ENCODE results near the gene TMEM91.
A peak's percentile ranks its signal among the peaks of the same experiment; 100 is the strongest.

TMEM91 gene

DNA sequence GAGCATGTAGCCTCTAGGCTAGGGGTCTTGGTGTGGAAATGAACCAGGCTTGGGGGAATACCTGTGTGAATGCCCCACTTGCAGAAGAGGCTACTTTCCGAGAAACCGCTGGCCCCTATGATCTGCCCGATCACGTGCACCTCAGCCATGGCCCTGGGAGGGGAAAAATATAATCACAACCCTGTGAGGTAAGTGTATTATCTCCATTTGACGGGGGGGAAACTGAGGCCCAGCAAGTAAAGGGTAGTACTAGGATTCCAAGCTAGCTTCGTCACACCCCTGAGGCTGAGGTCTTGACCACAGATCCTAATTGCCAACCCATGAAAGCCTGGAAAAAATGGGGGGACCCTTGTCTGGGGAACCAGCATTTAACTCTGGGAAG is 13.0 kb upstream of the TMEM91 start:
- H3K4me1 Mint-ChIP-seq = peaks cover 19% of the 10 kb centered on the region
- H3K9me3 Mint-ChIP-seq = no peaks in the 10 kb centered on the region
- H3K27me3 Mint-ChIP-seq (ENCODE audit: low read depth, poor library complexity) = no peaks in the 10 kb centered on the region
- peak overlapping the region; percentile 100 for H3K27ac Mint-ChIP-seq
- no peak for DNase-seq
- peaks cover 5% of the 10 kb centered on the region for H3K36me3 Mint-ChIP-seq (ENCODE audit: low read depth)
- TF ChIP-seq, protein P1, sequence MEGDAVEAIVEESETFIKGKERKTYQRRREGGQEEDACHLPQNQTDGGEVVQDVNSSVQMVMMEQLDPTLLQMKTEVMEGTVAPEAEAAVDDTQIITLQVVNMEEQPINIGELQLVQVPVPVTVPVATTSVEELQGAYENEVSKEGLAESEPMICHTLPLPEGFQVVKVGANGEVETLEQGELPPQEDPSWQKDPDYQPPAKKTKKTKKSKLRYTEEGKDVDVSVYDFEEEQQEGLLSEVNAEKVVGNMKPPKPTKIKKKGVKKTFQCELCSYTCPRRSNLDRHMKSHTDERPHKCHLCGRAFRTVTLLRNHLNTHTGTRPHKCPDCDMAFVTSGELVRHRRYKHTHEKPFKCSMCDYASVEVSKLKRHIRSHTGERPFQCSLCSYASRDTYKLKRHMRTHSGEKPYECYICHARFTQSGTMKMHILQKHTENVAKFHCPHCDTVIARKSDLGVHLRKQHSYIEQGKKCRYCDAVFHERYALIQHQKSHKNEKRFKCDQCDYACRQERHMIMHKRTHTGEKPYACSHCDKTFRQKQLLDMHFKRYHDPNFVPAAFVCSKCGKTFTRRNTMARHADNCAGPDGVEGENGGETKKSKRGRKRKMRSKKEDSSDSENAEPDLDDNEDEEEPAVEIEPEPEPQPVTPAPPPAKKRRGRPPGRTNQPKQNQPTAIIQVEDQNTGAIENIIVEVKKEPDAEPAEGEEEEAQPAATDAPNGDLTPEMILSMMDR (IDR thresholded peaks at IDR 0.05) = no peak
- peak overlapping the region; percentile 96 for H3K4me3 Mint-ChIP-seq

DNA sequence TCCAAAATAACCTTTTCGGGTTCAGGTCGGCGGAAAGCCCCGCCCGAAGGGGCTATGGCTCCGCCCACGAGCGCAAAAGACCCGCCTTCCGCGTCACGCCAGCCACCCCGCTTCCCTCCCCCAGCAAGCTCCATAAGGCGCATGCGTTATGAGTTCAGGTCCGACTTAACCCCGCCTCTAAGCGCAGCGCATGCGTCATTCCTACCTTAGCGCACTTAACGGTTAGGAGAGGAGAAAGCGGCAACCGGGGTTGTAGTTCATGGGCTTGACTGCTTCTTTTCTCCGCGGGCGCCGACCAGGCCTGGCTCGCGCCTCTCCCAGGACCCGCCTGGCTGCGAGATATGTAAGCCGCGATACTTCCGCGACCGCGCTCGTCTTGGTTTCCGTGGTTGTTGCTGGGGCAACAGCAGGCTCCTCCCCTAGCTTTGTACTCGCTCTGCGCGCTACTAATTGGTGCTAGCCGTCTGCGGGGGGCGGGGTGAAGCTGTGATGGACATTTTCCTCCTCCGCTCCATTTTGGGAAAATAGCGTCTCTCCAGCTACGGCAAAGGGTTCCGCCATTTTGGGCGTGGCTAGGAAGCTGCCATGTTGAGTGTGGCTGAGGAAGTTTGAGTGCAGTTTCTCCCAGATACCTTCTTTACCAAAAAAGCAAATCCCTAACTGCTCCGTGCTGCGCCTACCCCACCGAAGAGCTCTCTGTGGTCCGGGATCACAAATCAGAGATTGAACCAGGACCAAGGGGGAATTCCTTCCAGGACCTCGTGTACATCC is 12.4 kb upstream of the TMEM91 start, which contains the start of gene B9D2:
TSS of gene B9D2 (minus strand) at position 397 of the 771 bp plus-strand sequence. CDS start 630 bp downstream, outside the sequence.
- no peaks in the 10 kb centered on the region for H3K27me3 Mint-ChIP-seq (ENCODE audit: low read depth, poor library complexity)
- H3K9me3 Mint-ChIP-seq = no peaks in the 10 kb centered on the region
- peaks cover 5% of the 10 kb centered on the region for H3K36me3 Mint-ChIP-seq (ENCODE audit: low read depth)
- DNase-seq = peak; percentile 97
- peak within 1 kb of the TSS; percentile 96 for H3K4me3 Mint-ChIP-seq
- H3K4me1 Mint-ChIP-seq = peaks cover 19% of the 10 kb centered on the region
- H3K27ac Mint-ChIP-seq = peak within 1 kb of the TSS; percentile 100
- TF ChIP-seq, protein P1 (IDR thresholded peaks at IDR 0.05) = no peak

DNA sequence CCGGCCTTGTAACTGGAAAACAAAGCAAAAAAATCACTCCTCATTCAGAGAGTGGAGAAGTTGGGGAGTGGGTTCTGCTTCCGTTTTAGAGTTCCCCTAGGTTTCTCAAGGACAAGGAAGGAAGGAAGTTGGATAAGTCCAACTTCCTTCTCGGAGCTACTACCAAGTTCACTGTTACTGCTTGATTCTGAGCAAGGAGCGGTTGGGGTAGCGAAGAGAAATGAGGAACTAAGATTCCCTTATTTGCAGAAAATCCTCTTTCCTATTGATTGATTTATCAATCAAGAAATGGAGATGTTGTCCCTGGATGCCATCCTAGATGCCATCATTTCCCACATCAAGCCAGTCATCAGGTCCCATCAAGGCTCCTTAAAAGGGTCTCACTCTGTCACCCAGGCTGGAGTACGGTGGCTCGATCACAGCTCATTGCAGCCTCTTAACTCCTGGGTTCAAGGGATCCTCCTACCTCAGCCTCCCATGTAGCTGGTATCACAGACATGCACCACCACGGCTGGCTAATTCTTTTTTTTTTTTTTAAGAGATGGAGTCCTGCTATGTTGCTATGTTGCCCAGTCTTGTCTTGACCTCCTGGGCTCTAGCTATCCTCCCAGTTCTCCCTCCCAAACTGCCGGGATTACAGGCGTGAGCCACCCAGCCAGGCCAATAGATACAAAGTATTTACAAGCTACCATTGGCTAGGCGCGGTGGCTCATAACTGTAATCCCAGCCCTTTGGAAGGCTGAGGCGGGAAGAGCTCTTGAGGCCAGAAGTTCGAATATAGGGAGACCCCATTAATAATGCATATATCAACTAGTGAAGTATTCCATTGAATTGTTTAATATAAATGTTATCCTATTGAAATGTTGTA is 11.6 kb upstream of the TMEM91 start:
- peaks cover 19% of the 10 kb centered on the region for H3K4me1 Mint-ChIP-seq
- no peak for DNase-seq
- peak overlapping the region; percentile 100 for H3K27ac Mint-ChIP-seq
- peak overlapping the region; percentile 96 for H3K4me3 Mint-ChIP-seq
- no peaks in the 10 kb centered on the region for H3K9me3 Mint-ChIP-seq
- peaks cover 5% of the 10 kb centered on the region for H3K36me3 Mint-ChIP-seq (ENCODE audit: low read depth)
- TF ChIP-seq, protein P1 (IDR thresholded peaks at IDR 0.05) = no peak
- H3K27me3 Mint-ChIP-seq (ENCODE audit: low read depth, poor library complexity) = no peaks in the 10 kb centered on the region

DNA sequence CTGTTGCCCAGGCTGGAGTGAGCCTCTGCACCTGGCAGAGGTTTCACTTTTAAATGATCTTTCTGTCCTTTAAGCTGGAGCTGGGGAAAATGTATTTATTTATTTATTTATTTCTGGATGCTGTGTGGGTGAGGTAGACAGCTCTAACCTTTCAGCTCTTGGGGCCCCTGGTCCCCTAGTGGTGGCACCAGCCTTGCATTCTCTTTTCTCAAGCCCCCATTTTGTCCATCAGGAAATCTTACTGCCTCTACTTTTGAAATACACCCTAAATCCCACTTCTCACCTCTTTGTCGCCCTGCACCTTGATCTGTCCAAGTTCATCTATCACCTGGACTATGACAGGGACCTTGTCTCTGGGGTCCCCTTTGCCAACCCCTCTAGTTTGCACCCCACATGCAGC is 10.2 kb upstream of the TMEM91 start:
- no peaks in the 10 kb centered on the region for H3K9me3 Mint-ChIP-seq
- no peak for DNase-seq
- TF ChIP-seq, protein P1 (IDR thresholded peaks at IDR 0.05) = no peak
- H3K27me3 Mint-ChIP-seq (ENCODE audit: low read depth, poor library complexity) = no peaks in the 10 kb centered on the region
- H3K27ac Mint-ChIP-seq = peak overlapping the region; percentile 18
- H3K4me1 Mint-ChIP-seq = peaks cover 19% of the 10 kb centered on the region
- H3K36me3 Mint-ChIP-seq (ENCODE audit: low read depth) = peaks cover 7% of the 10 kb centered on the region
- H3K4me3 Mint-ChIP-seq = peak overlapping the region; percentile 68

DNA sequence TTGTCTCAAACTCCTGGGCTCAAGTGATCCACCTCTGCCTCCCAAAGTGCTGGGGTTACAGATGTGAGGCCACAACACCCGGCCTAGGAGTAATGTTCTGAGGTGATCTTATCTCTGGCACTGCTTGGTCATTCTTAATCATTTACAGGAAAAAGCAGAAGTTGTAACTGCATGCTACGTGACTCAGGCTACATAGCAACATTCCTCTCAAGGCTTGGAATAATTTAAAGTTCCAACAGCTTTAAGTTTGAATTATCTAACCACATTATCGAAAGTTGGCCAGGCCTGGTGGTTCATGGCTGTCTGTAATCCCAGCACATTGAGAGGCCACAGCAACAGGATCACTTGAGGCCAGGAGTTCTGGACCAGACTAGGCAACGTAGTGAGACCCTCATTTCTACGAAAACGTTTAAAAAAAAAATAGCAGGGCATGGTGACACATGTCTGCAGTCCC is 8.5 kb upstream of the TMEM91 start:
- Mint-ChIP-seq H3K4me1 (peaks cover 22% of the 10 kb centered on the region), H3K36me3 (ENCODE audit: low read depth) (peaks cover 13% of the 10 kb centered on the region), H3K27ac (no peak overlapping the region), H3K4me3 (no peak overlapping the region), H3K9me3 (no peaks in the 10 kb centered on the region), H3K27me3 (ENCODE audit: low read depth, poor library complexity) (no peaks in the 10 kb centered on the region)
- no peak for DNase-seq
- TF ChIP-seq, protein P1 (IDR thresholded peaks at IDR 0.05) = no peak
